H1 (cell line): ENCODE measurements around the gene PSME1.

Experiments used
- ASH2L ChIP-seq: fragments of 200-600, 300-600 bp; sonication (generic); IDR thresholded peaks from one replicate; pipeline ENCODE4 v1.7.1; 2017; ENCODE audit warnings: low read length
- CTCF ChIP-seq, 3 experiments: IDR thresholded peaks; 1 replicate in 2 of 3; 2 replicates in 1 of 3; pipeline versions ENCODE4 v1.5.1 to v1.6.1; 2011; ENCODE audit warnings: low read length in 3 of 3, mild to moderate bottlenecking in 3 of 3, inconsistent platforms in 2 of 3, low read depth in 1 of 3, moderate library complexity in 1 of 3; ENCODE audit not compliant: insufficient read depth in 1 of 3; ENCODE audit errors: control extremely low read depth in 1 of 3
- EZH2 ChIP-seq: fragments of 200-600 bp; sonication (generic); IDR thresholded peaks from 2 replicates; pipeline ENCODE4 v1.7.1; 2012; ENCODE audit warnings: low read depth, mild to moderate bottlenecking, moderate library complexity, low read length, inconsistent platforms; ENCODE audit not compliant: severe bottlenecking
- FOSL1 ChIP-seq: IDR thresholded peaks from 2 replicates; pipeline ENCODE4 v1.6.1; 2011; ENCODE audit warnings: mild to moderate bottlenecking, low read depth, low read length, moderate library complexity; ENCODE audit not compliant: insufficient read depth
- JUND ChIP-seq: IDR thresholded peaks from 2 replicates; pipeline ENCODE4 v1.6.1; 2011; ENCODE audit warnings: mild to moderate bottlenecking, improper control_type of control experiment, low read length
- MAX ChIP-seq: IDR thresholded peaks from 2 replicates; pipeline ENCODE4 v1.6.1; 2012; ENCODE audit warnings: inconsistent platforms
- POLR2AphosphoS5 ChIP-seq: IDR thresholded peaks from 2 replicates; pipeline ENCODE4 v1.6.1; 2011; ENCODE audit warnings: low read depth, low read length
- RAD21 ChIP-seq, 2 experiments: IDR thresholded peaks in 1 of 2; conservative IDR thresholded peaks in 1 of 2; 2 replicates each; pipeline ENCODE4 v1.6.1; 2011; ENCODE audit warnings: low read depth in 2 of 2, low read length in 2 of 2, improper control_type of control experiment in 1 of 2, inconsistent platforms in 1 of 2, mild to moderate bottlenecking in 1 of 2, moderate library complexity in 1 of 2
- SIRT6 ChIP-seq: IDR thresholded peaks from one replicate; pipeline ENCODE4 v1.7.1; 2012; ENCODE audit warnings: low read length, inconsistent platforms
- SP1 ChIP-seq: IDR thresholded peaks from 2 replicates; pipeline ENCODE4 v1.6.1; 2011; ENCODE audit warnings: low read depth, low read length
- TAF1 ChIP-seq: IDR thresholded peaks from 2 replicates; pipeline ENCODE4 v1.6.1; 2011; ENCODE audit warnings: mild to moderate bottlenecking, low read depth, low read length
- TCF12 ChIP-seq: IDR thresholded peaks from 2 replicates; pipeline ENCODE4 v1.6.1; 2011; ENCODE audit warnings: low read depth, mild to moderate bottlenecking, low read length
- ZNF274 ChIP-seq: IDR thresholded peaks from 2 replicates; pipeline ENCODE4 v1.7.0; 2012; ENCODE audit warnings: low read length, borderline replicate concordance; ENCODE audit errors: extremely low read depth

DNA sequence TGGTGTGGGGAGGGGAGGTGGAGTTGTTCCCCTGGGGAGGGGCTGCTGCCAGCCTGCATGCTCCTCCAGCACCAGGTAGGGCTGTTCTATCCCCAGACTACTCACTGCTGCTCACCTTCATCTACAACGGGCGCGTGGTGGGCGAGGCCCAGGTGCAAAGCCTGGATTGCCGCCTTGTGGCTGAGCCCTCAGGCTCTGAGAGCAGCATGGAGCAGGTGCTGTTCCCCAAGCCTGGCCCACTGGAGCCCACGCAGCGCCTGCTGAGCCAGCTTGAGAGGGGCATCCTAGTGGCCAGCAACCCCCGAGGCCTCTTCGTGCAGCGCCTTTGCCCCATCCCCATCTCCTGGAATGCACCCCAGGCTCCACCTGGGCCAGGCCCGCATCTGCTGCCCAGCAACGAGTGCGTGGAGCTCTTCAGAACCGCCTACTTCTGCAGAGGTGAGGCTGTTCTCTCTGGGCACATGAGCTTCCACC lies 28.6 kb downstream of the PSME1 start:
- TF ChIP-seq RAD21 (IDR thresholded peaks at IDR 0.05 in 1 of 2, conservative IDR thresholded peaks at IDR 0.05 in 1 of 2; ENCODE audit: low read depth in 2 of 2, low read length in 2 of 2) = no peak
- no peak for TF ChIP-seq CTCF (IDR thresholded peaks at IDR 0.05; ENCODE audit: control extremely low read depth in 1 of 3, insufficient read depth in 1 of 3, low read depth in 1 of 3, low read length in 3 of 3)
- no peak for TF ChIP-seq POLR2AphosphoS5
- no peak for TF ChIP-seq EZH2
- TF ChIP-seq MAX = no peak
- no peak for TF ChIP-seq ASH2L
- no peak for TF ChIP-seq ZNF274
- TF ChIP-seq SP1 = no peak
- no peak for TF ChIP-seq JUND
- no peak for TF ChIP-seq SIRT6
- no peak for TF ChIP-seq FOSL1
- TF ChIP-seq TAF1 = no peak
- TF ChIP-seq TCF12 = no peak
